Caco-2 (cell line): ENCODE measurements around the gene DHX34. TPM values are rescaled to one million over a fixed set of nuclear protein-coding genes. Genes with fewer than 3 reads are reported as not detected.

ENCODE experiments used
- BruUV-seq: library from RNA; stranded (reverse); fragments of 400-500 nt; replicated peaks from 2 replicates; lab custom pipeline; 2021; lab: Mats Ljungman, UMichigan
- CTCF ChIA-PET: fragments of 300-600 bp; sonication (Branson Sonifier 250); formaldehyde crosslinking; loops from one replicate; lab custom pipeline; 2022; ENCODE audit warnings: antibody characterized with exemption; lab: Charles Lee
- POLR2A ChIA-PET: fragments of 300-600 bp; sonication (Branson Sonifier 250); formaldehyde crosslinking; loops from one replicate; lab custom pipeline; 2022; ENCODE audit warnings: antibody characterized with exemption; lab: Charles Lee
- DNase-seq, 2 experiments: peaks; one replicate each; pipeline versions ENCODE4 v3.0.0 to v3.0.0-alpha.2; 2020 to 2022
- H3K27me3 ChIP-seq: replicated peaks from 2 replicates; pipeline ENCODE4 v1.6.0; 2011; ENCODE audit warnings: low read length; ENCODE audit not compliant: control insufficient read depth, insufficient read depth
- H3K36me3 ChIP-seq: 2 replicates; pipeline ENCODE4 v1.5.1; 2011; ENCODE audit warnings: low read length; ENCODE audit not compliant: control insufficient read depth, insufficient read depth
- H3K4me1 ChIP-seq: fragments of 250-450 bp; sonication (Bioruptor Pico); 2 replicates; pipeline ENCODE4 v1.5.1; 2020; ENCODE audit warnings: mild to moderate bottlenecking
- H3K4me3 ChIP-seq: 2 replicates; pipeline ENCODE4 v1.5.1; 2011; ENCODE audit warnings: low read depth, mild to moderate bottlenecking, control low read depth, low read length
- H3K9me3 ChIP-seq: fragments of 250-450 bp; sonication (Bioruptor Pico); 2 replicates; pipeline ENCODE4 v1.5.1; 2020; ENCODE audit warnings: mild to moderate bottlenecking, moderate library complexity
- H3K27ac Mint-ChIP-seq: one replicate; pipeline ENCODE4 v1.8.0; 2022; ENCODE audit warnings: mixed read lengths; ENCODE audit not compliant: unreplicated experiment
- H3K27me3 Mint-ChIP-seq: one replicate; pipeline ENCODE4 v1.8.0; 2022; ENCODE audit warnings: mixed read lengths; ENCODE audit not compliant: insufficient read depth, unreplicated experiment
- H3K36me3 Mint-ChIP-seq: one replicate; pipeline ENCODE4 v1.8.0; 2022; ENCODE audit warnings: mild to moderate bottlenecking, mixed read lengths; ENCODE audit not compliant: insufficient read depth, unreplicated experiment
- H3K4me1 Mint-ChIP-seq: one replicate; pipeline ENCODE4 v1.8.0; 2022; ENCODE audit warnings: low read depth, mixed read lengths; ENCODE audit not compliant: unreplicated experiment
- H3K4me3 Mint-ChIP-seq: one replicate; pipeline ENCODE4 v1.8.0; 2022; ENCODE audit warnings: mild to moderate bottlenecking, moderate library complexity, mixed read lengths; ENCODE audit not compliant: unreplicated experiment
- H3K9me3 Mint-ChIP-seq: one replicate; pipeline ENCODE4 v1.8.0; 2022; ENCODE audit warnings: mixed read lengths; ENCODE audit not compliant: unreplicated experiment
- intact Hi-C: fragments of 100-400 bp; cut with micrococcal nuclease; formaldehyde crosslinking; loops from one replicate; pipeline ENCODE4 v1.10.0; 2022; ENCODE audit not compliant: unreplicated experiment
- total RNA-seq: library from RNA; stranded (reverse); gene quantifications from 2 replicates; pipeline ENCODE4 v1.2.3, GENCODE V29; 2022
- TF ChIP-seq, protein P1 (sequence below), 2 experiments: fragments of 200-600 bp in 1 of 2; IDR thresholded peaks; 1 replicate in 1 of 2; 2 replicates in 1 of 2; pipeline versions ENCODE4 v1.5.1 to v1.8.0; 2011 to 2022; ENCODE audit warnings: antibody characterized with exemption in 1 of 2, control low read depth in 1 of 2, inconsistent platforms in 1 of 2, low read depth in 1 of 2, low read length in 1 of 2, mild to moderate bottlenecking in 1 of 2, moderate library complexity in 1 of 2; ENCODE audit not compliant: insufficient read depth in 1 of 2, severe bottlenecking in 1 of 2, unreplicated experiment in 1 of 2

DHX34 gene
- total RNA-seq, 1 experiment from 2014 or later: 28.7 TPM

DNA sequence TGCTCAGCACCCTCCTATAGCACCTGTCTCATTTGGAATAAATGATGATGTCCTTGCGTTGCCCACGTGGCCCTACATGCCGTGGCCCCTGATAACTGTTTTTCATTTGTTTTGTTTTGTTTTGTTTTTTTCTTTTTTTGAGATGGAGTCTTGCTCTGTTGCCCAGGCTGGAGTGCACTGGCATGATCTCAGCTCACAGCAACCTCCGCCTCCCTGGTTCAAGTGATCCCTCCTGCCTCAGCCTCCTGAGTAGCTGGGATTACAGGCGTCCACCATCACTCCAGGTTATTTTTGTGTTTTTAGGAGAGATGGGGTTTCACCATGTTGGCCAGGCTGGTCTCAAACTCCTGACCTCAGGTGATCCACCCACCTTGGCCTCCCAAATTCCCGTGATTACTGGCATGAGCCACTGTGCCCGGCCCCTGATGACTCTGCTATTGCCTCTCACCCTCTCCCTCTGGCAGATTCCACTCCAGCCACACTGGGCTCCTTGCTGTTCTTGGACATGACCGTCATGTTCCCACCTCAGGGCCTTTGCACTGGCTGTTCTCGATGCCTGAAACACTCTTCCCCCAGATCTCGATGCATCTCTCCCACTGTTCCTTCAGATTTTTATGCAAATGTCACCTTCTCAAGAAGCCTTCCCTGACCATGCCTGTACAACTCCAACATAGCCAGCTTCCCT is 9.8 kb upstream of the DHX34 start:
- Histone ChIP-seq H3K27me3 (no peaks in the 10 kb centered on the region), H3K9me3 (no peaks in the 10 kb centered on the region; the same call in 1 of the 2 replicates), H3K4me3 (no peak overlapping the region), H3K36me3 (no peaks in the 10 kb centered on the region), H3K4me1 (no peaks in the 10 kb centered on the region)
- no peak overlapping the region for H3K4me3 Mint-ChIP-seq
- BruUV-seq: no TSS peak
- TF ChIP-seq, protein P1, sequence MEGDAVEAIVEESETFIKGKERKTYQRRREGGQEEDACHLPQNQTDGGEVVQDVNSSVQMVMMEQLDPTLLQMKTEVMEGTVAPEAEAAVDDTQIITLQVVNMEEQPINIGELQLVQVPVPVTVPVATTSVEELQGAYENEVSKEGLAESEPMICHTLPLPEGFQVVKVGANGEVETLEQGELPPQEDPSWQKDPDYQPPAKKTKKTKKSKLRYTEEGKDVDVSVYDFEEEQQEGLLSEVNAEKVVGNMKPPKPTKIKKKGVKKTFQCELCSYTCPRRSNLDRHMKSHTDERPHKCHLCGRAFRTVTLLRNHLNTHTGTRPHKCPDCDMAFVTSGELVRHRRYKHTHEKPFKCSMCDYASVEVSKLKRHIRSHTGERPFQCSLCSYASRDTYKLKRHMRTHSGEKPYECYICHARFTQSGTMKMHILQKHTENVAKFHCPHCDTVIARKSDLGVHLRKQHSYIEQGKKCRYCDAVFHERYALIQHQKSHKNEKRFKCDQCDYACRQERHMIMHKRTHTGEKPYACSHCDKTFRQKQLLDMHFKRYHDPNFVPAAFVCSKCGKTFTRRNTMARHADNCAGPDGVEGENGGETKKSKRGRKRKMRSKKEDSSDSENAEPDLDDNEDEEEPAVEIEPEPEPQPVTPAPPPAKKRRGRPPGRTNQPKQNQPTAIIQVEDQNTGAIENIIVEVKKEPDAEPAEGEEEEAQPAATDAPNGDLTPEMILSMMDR (IDR thresholded peaks at IDR 0.05; ENCODE audit: insufficient read depth in 1 of 2, low read depth in 1 of 2, low read length in 1 of 2, severe bottlenecking in 1 of 2, unreplicated experiment in 1 of 2): no peak
- H3K9me3 Mint-ChIP-seq: no peaks in the 10 kb centered on the region
- ChIA-PET CTCF (no interaction called here), POLR2A (no interaction called here)
- no peaks in the 10 kb centered on the region for H3K27me3 Mint-ChIP-seq
- H3K36me3 Mint-ChIP-seq: no peaks in the 10 kb centered on the region
- no peak overlapping the region for H3K27ac Mint-ChIP-seq
- intact Hi-C loops: no loop called here
- no peaks in the 10 kb centered on the region for H3K4me1 Mint-ChIP-seq
- DNase-seq: no peak

DNA sequence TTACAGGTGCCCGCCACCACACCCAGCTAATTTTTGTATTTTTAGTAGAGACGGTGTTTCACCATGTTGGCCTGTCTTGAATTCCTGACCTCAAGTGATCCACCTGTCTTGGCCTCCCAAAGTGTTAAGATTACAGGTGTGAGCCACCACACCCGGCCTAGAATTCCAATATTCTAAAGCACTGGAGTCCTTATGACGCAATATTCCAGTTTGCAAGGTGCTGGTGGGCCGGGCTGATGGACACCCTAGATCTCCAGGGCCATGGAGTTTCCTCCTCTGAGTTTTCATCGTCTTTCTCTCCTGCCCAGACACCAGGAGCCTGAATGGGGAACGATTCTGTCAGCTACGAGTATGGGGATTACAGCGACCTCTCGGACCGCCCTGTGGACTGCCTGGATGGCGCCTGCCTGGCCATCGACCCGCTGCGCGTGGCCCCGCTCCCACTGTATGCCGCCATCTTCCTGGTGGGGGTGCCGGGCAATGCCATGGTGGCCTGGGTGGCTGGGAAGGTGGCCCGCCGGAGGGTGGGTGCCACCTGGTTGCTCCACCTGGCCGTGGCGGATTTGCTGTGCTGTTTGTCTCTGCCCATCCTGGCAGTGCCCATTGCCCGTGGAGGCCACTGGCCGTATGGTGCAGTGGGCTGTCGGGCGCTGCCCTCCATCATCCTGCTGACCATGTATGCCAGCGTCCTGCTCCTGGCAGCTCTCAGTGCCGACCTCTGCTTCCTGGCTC is 8.5 kb upstream of the DHX34 start:
- no peaks in the 10 kb centered on the region for H3K36me3 Mint-ChIP-seq
- Histone ChIP-seq H3K4me1 (no peaks in the 10 kb centered on the region), H3K27me3 (no peaks in the 10 kb centered on the region), H3K9me3 (no peaks in the 10 kb centered on the region; the same call in 1 of the 2 replicates), H3K36me3 (no peaks in the 10 kb centered on the region), H3K4me3 (no peak overlapping the region)
- no peak overlapping the region for H3K27ac Mint-ChIP-seq
- H3K4me3 Mint-ChIP-seq: no peak overlapping the region
- H3K4me1 Mint-ChIP-seq: no peaks in the 10 kb centered on the region
- intact Hi-C loops: loop anchor here (10.0 kb wide), 1 partner anchor 84 kb away; no protein-coding TSS in a partner anchor
- POLR2A ChIA-PET: no interaction called here
- H3K9me3 Mint-ChIP-seq: no peaks in the 10 kb centered on the region
- CTCF ChIA-PET: no interaction called here
- TF ChIP-seq, protein P1 (IDR thresholded peaks at IDR 0.05; ENCODE audit: insufficient read depth in 1 of 2, low read depth in 1 of 2, low read length in 1 of 2, severe bottlenecking in 1 of 2, unreplicated experiment in 1 of 2): no peak
- no TSS peak for BruUV-seq
- no peaks in the 10 kb centered on the region for H3K27me3 Mint-ChIP-seq
- no peak for DNase-seq

DNA sequence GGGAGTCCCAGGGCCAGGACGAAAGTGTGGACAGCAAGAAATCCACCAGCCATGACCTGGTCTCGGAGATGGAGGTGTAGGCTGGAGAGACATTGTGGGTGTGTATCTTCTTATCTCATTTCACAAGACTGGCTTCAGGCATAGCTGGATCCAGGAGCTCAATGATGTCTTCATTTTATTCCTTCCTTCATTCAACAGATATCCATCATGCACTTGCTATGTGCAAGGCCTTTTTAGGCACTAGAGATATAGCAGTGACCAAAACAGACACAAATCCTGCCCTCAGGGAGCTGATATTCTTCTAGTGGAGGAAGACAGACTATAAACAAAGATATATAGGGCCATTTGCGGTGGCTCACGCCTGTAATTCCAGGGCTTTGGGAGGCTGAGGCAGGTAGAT is 7.4 kb upstream of the DHX34 start:
- BruUV-seq: no TSS peak
- Histone ChIP-seq H3K27me3 (no peaks in the 10 kb centered on the region), H3K9me3 (no peaks in the 10 kb centered on the region; the same call in 1 of the 2 replicates), H3K4me1 (no peaks in the 10 kb centered on the region), H3K4me3 (no peak overlapping the region), H3K36me3 (no peaks in the 10 kb centered on the region)
- POLR2A ChIA-PET: no interaction called here
- Mint-ChIP-seq H3K36me3 (no peaks in the 10 kb centered on the region), H3K4me1 (no peaks in the 10 kb centered on the region), H3K9me3 (no peaks in the 10 kb centered on the region), H3K27ac (no peak overlapping the region), H3K27me3 (no peaks in the 10 kb centered on the region), H3K4me3 (no peak overlapping the region)
- intact Hi-C loops: loop anchor here (10.0 kb wide), 1 partner anchor 83 kb away; no protein-coding TSS in a partner anchor
- CTCF ChIA-PET: no interaction called here
- TF ChIP-seq, protein P1 (IDR thresholded peaks at IDR 0.05; ENCODE audit: insufficient read depth in 1 of 2, low read depth in 1 of 2, low read length in 1 of 2, severe bottlenecking in 1 of 2, unreplicated experiment in 1 of 2): no peak
- no peak for DNase-seq
